Measurements from ENCODE around the gene KRR1. TPM values are rescaled to one million over a fixed set of nuclear protein-coding genes. Genes with fewer than 3 reads are reported as not detected.

Gene KRR1
- total RNA-seq, 4 donors from 2014 or later: 24.7 to 42.3 (median 41.2) TPM

DNA sequence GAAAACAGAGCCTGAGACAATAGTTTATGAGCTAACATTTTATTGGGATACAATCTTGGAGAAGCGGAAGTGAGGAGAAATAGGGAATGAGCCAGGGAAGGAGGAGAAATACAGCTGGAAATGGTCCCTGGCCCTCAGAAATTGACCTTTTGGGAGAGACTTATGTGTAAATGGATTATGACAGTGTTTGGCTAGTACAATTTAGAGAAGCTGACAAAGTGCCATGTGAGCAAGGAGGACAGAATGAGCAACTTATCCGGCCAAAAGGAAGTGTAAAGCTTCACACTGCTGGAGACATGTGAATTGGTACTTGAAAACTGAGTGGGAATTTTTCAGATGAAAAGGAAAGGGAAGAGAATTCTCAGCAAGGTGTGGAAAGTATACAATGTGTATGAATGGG lies 28.0 kb downstream of the KRR1 start:
- intact Hi-C loops (cut with DNase I): no loop called here

GRCh38 chr12:75482646-75483045 lies 28.8 kb downstream of the KRR1 start:
- TF ChIP-seq CTCF (IDR thresholded peaks at IDR 0.05) (no peak), POLR2A (IDR thresholded peaks at IDR 0.05) (peak in 1 of 4 donors; percentile 17)
- no peaks in the 10 kb centered on the region for H3K27me3 ChIP-seq
- H3K36me3 ChIP-seq: no peaks in the 10 kb centered on the region
- H3K4me3 ChIP-seq: peak overlapping the region in 2 of 4 donors; percentile 42 to 69
- DNase-seq: no peak
- H3K9me3 ChIP-seq: no peaks in the 10 kb centered on the region
- whole genome bisulfite sequencing, 2 donors: 30 to 56% methylated on average over 4 of the region's 4 CpGs
- peaks cover 0 to 34% (median 0%) of the 10 kb centered on the region in 3 donors for H3K4me1 ChIP-seq
- peak overlapping the region in 1 of 4 donors; percentile 70 for H3K27ac ChIP-seq
- intact Hi-C loops (cut with DNase I): no loop called here

More for the DNA sequence above, 28.0 kb downstream of the KRR1 start:
- peak overlapping the region in 1 of 4 donors; percentile 70 for H3K27ac ChIP-seq
- no peaks in the 10 kb centered on the region for H3K36me3 ChIP-seq
- TF ChIP-seq POLR2A (IDR thresholded peaks at IDR 0.05) (no peak), CTCF (IDR thresholded peaks at IDR 0.05) (no peak)
- H3K4me1 ChIP-seq: peaks cover 0 to 34% (median 0%) of the 10 kb centered on the region in 3 donors
- no peaks in the 10 kb centered on the region for H3K9me3 ChIP-seq
- H3K27me3 ChIP-seq: no peaks in the 10 kb centered on the region
- H3K4me3 ChIP-seq: peak overlapping the region in 2 of 4 donors; percentile 42 to 69
- DNase-seq: no peak
- WGBS, 2 donors: 73 to 83% methylated on average over 2 of the region's 2 CpGs

DNA sequence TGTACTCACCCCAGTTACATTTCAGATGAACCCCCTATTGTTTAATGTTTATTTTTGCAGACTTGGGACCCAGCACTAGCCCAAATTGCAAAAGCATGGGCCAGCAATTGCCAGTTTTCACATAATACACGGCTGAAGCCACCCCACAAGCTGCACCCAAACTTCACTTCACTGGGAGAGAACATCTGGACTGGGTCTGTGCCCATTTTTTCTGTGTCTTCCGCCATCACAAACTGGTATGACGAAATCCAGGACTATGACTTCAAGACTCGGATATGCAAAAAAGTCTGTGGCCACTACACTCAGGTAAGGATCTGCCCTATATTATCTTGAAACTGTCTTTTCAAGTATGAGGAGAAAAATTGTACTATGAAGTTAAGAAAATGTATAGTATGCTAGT lies 29.6 kb downstream of the KRR1 start:
- DNase-seq: no peak
- intact Hi-C loops (cut with DNase I): no loop called here
- peak overlapping the region; percentile 24 to 69 (median 44) for H3K4me3 ChIP-seq
- H3K36me3 ChIP-seq: no peaks in the 10 kb centered on the region
- 50 to 64% methylated on average over 2 to 3 of the region's 4 CpGs for WGBS, 2 donors
- TF ChIP-seq POLR2A (IDR thresholded peaks at IDR 0.05): no peak
- TF ChIP-seq CTCF (IDR thresholded peaks at IDR 0.05): no peak
- H3K9me3 ChIP-seq: no peaks in the 10 kb centered on the region
- no peaks in the 10 kb centered on the region for H3K27me3 ChIP-seq
- H3K27ac ChIP-seq: peak overlapping the region; percentile 41 to 75 (median 66)
- H3K4me1 ChIP-seq: peaks cover 0 to 34% (median 0%) of the 10 kb centered on the region in 3 donors

DNA sequence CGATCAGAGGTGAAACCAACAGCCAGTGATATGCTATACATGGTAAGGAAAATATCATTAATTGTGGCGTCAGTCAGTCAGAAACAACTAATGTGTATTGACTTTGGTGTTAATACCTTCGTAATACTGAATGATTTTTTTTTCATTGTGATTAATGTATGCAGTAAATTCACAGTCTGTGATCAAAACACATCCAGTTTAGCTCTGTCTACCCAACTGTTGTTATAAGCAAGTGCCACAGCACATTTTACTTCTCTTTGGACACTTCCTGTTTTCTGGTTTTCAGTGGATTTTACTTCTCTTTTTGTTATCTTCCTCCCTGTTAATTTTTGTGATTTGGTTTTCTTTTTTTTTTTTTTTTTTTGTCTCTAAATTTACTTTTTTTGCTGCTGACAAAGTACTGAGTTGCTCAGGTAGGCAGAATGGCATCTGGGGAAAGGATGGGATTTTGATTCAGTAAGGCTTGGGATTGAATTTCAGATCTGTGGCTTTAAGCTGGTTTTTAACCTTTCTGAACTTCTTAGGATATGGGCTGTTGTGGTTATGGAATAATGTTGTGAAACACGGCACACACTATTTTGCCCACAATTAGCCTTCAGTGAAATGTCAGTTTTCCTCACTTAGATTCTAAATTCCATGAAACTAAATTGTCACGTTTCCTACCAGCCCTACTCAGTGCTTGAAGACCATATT lies 30.2 kb downstream of the KRR1 start:
- intact Hi-C loops (cut with DNase I): no loop called here
- DNase-seq: no peak
- H3K4me3 ChIP-seq: peak overlapping the region; percentile 24 to 69 (median 44)
- WGBS, 2 donors: 20 to 30% methylated on average over 5 of the region's 5 CpGs
- peak overlapping the region; percentile 41 to 80 (median 72) for H3K27ac ChIP-seq
- H3K4me1 ChIP-seq: peaks cover 0 to 34% (median 0%) of the 10 kb centered on the region in 3 donors
- no peak for TF ChIP-seq POLR2A (IDR thresholded peaks at IDR 0.05)
- TF ChIP-seq CTCF (IDR thresholded peaks at IDR 0.05): no peak
- no peaks in the 10 kb centered on the region for H3K27me3 ChIP-seq
- H3K9me3 ChIP-seq: no peaks in the 10 kb centered on the region
- no peaks in the 10 kb centered on the region for H3K36me3 ChIP-seq

DNA sequence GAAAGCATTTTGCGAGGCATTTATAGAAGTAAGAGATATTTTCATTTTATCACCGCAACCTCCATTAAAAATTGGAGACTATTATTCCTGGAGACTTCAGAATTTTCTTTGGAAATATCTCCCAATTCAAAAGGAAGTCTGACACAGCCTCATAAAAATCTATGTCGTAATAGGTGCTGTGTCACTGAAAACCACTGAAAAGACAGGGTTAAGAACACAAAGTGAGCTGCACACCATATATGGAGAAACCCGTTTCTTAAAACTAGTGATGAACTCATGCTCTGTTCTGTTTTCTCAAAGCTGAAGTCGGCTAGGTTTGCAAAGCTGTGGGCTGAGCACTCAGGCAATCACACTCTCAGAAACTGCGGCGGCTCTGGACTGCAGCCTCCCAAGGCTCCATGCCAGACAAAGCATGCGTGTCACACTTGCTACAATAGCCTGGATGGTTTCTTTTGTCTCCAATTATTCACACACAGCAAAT lies 30.9 kb downstream of the KRR1 start, which contains the start of gene GLIPR1:
GLIPR1 (plus strand) TSS at position 287 of the 481 bp plus-strand sequence; CDS start at position 413, 126 bp downstream.
- peak within 1 kb of the TSS; percentile 24 to 69 (median 44) for H3K4me3 ChIP-seq
- intact Hi-C loops (cut with DNase I): no loop called here
- H3K9me3 ChIP-seq: no peaks in the 10 kb centered on the region
- no peaks in the 10 kb centered on the region for H3K27me3 ChIP-seq
- DNase-seq: peak; percentile 15
- H3K4me1 ChIP-seq: peaks cover 0 to 34% (median 0%) of the 10 kb centered on the region in 3 donors
- TF ChIP-seq CTCF (IDR thresholded peaks at IDR 0.05) (no peak), POLR2A (IDR thresholded peaks at IDR 0.05) (peak in 2 of 4 donors; percentile 64 to 71)
- whole genome bisulfite sequencing, 2 donors: 9 to 15% methylated on average over 8 of the region's 8 CpGs
- peak within 1 kb of the TSS; percentile 41 to 80 (median 72) for H3K27ac ChIP-seq
- no peaks in the 10 kb centered on the region for H3K36me3 ChIP-seq
